Measurements from ENCODE around the gene USP14.

USP14 gene

GRCh38 chr18:248053-248452, 89.7 kb downstream of the USP14 start:
- DNase-seq: no peak
- Histone ChIP-seq H2AFZ (ENCODE audit: low read length) (no peak overlapping the region), H3K27ac (ENCODE audit: low read length) (no peak overlapping the region), H3K9ac (ENCODE audit: low read length) (no peak overlapping the region), H3K79me2 (ENCODE audit: low read length) (no peaks in the 10 kb centered on the region), H3K9me3 (replicated peaks; ENCODE audit: insufficient read depth, low read length) (no peaks in the 10 kb centered on the region), H3K4me2 (ENCODE audit: low read depth, low read length) (no peak overlapping the region), H3K36me3 (replicated peaks; ENCODE audit: insufficient read depth, low read length) (no peaks in the 10 kb centered on the region; the same call in 1 of the 2 replicates), H3F3A (ENCODE audit: insufficient read depth, low read length) (no peaks in the 10 kb centered on the region), H3K4me1 (ENCODE audit: low read length) (no peaks in the 10 kb centered on the region), H4K20me1 (ENCODE audit: insufficient read depth, low read length) (no peaks in the 10 kb centered on the region), H3K9me2 (replicated peaks; ENCODE audit: insufficient read depth, low read length) (no peaks in the 10 kb centered on the region), H3K4me3 (ENCODE audit: low read length) (no peak overlapping the region), H3K27me3 (replicated peaks; ENCODE audit: insufficient read depth, low read length) (no peaks in the 10 kb centered on the region)
- TF ChIP-seq EZH2phosphoT487 (IDR thresholded peaks at IDR 0.05; ENCODE audit: low read length) (no peak), EZH2 (optimal IDR thresholded peaks at IDR 0.05; ENCODE audit: low read depth, low read length) (no peak)
- TF ChIP-seq, protein P1, sequence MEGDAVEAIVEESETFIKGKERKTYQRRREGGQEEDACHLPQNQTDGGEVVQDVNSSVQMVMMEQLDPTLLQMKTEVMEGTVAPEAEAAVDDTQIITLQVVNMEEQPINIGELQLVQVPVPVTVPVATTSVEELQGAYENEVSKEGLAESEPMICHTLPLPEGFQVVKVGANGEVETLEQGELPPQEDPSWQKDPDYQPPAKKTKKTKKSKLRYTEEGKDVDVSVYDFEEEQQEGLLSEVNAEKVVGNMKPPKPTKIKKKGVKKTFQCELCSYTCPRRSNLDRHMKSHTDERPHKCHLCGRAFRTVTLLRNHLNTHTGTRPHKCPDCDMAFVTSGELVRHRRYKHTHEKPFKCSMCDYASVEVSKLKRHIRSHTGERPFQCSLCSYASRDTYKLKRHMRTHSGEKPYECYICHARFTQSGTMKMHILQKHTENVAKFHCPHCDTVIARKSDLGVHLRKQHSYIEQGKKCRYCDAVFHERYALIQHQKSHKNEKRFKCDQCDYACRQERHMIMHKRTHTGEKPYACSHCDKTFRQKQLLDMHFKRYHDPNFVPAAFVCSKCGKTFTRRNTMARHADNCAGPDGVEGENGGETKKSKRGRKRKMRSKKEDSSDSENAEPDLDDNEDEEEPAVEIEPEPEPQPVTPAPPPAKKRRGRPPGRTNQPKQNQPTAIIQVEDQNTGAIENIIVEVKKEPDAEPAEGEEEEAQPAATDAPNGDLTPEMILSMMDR (IDR thresholded peaks at IDR 0.05; ENCODE audit: low read length): no peak

DNA sequence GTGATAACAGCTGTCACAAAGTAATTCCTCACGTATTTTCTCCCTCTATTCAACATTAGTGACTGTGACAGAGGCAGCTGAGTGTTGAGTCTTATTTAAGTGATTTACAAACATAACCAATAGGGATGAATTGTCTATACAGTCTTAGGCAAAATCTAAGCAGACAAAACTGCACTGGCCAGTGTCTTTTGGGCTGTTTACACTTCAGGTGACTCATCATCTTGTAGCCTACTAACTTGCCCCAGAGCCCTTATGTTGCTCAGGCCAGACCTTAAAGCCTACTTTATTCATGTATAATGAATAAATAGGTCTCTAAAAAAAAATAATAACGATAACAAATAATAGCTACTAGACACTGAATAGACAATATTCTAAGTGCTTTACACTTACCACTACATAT, 92.3 kb downstream of the USP14 start:
- no peak overlapping the region for H3K27ac ChIP-seq (ENCODE audit: low read length)
- H3K79me2 ChIP-seq (ENCODE audit: low read length): no peaks in the 10 kb centered on the region
- no peaks in the 10 kb centered on the region for H4K20me1 ChIP-seq (ENCODE audit: insufficient read depth, low read length)
- DNase-seq: no peak
- H2AFZ ChIP-seq (ENCODE audit: low read length): no peak overlapping the region
- H3K4me2 ChIP-seq (ENCODE audit: low read depth, low read length): no peak overlapping the region
- no peaks in the 10 kb centered on the region for H3K9me2 ChIP-seq (replicated peaks; ENCODE audit: insufficient read depth, low read length)
- no peaks in the 10 kb centered on the region for H3K27me3 ChIP-seq (replicated peaks; ENCODE audit: insufficient read depth, low read length)
- H3K4me1 ChIP-seq (ENCODE audit: low read length): no peaks in the 10 kb centered on the region
- no peak overlapping the region for H3K4me3 ChIP-seq (ENCODE audit: low read length)
- 0 out of 2 replicates have a peak, but pooled peaks cover 4% of the 10 kb centered on the region for H3F3A ChIP-seq (ENCODE audit: insufficient read depth, low read length)
- no peaks in the 10 kb centered on the region; the same call in 1 of the 2 replicates for H3K36me3 ChIP-seq (replicated peaks; ENCODE audit: insufficient read depth, low read length)
- TF ChIP-seq, protein P1 (IDR thresholded peaks at IDR 0.05; ENCODE audit: low read length): no peak
- no peak for TF ChIP-seq EZH2 (optimal IDR thresholded peaks at IDR 0.05; ENCODE audit: low read depth, low read length)
- no peak for TF ChIP-seq EZH2phosphoT487 (IDR thresholded peaks at IDR 0.05; ENCODE audit: low read length)
- no peaks in the 10 kb centered on the region for H3K9me3 ChIP-seq (replicated peaks; ENCODE audit: insufficient read depth, low read length)
- no peak overlapping the region for H3K9ac ChIP-seq (ENCODE audit: low read length)

GRCh38 chr18:251572-251971, 93.2 kb downstream of the USP14 start:
- Histone ChIP-seq H3K79me2 (ENCODE audit: low read length) (no peaks in the 10 kb centered on the region), H3K27me3 (replicated peaks; ENCODE audit: insufficient read depth, low read length) (no peaks in the 10 kb centered on the region), H3F3A (ENCODE audit: insufficient read depth, low read length) (0 out of 2 replicates have a peak, but pooled peaks cover 4% of the 10 kb centered on the region), H4K20me1 (ENCODE audit: insufficient read depth, low read length) (no peaks in the 10 kb centered on the region), H3K9ac (ENCODE audit: low read length) (no peak overlapping the region), H3K4me1 (ENCODE audit: low read length) (no peaks in the 10 kb centered on the region), H3K36me3 (replicated peaks; ENCODE audit: insufficient read depth, low read length) (peaks cover 4% of the 10 kb centered on the region; the same call in 1 of the 2 replicates), H3K9me2 (replicated peaks; ENCODE audit: insufficient read depth, low read length) (no peaks in the 10 kb centered on the region), H3K4me2 (ENCODE audit: low read depth, low read length) (no peak overlapping the region), H2AFZ (ENCODE audit: low read length) (no peak overlapping the region), H3K9me3 (replicated peaks; ENCODE audit: insufficient read depth, low read length) (no peaks in the 10 kb centered on the region), H3K27ac (ENCODE audit: low read length) (no peak overlapping the region), H3K4me3 (ENCODE audit: low read length) (no peak overlapping the region)
- no peak for TF ChIP-seq EZH2phosphoT487 (IDR thresholded peaks at IDR 0.05; ENCODE audit: low read length)
- TF ChIP-seq, protein P1 (IDR thresholded peaks at IDR 0.05; ENCODE audit: low read length): no peak
- TF ChIP-seq EZH2 (optimal IDR thresholded peaks at IDR 0.05; ENCODE audit: low read depth, low read length): no peak
- no peak for DNase-seq
